Tongue (tissue), 2 donors: ENCODE measurements around the gene TMC1. TPM values are rescaled to one million over a fixed set of nuclear protein-coding genes. Genes with fewer than 3 reads are reported as not detected.
A peak's percentile ranks its signal among the peaks of the same experiment; 100 is the strongest.

ENCODE experiments used
- DNase-seq: peaks from one replicate; pipeline ENCODE4 v3.0.0-alpha.2; 2015
- total RNA-seq: library from RNA; depleted of rRNA; stranded (reverse); fragments of >200 nt; gene quantifications from one replicate; pipeline ENCODE4 v1.2.3, GENCODE V29; 2014

TMC1 gene
- total RNA-seq, 1 donor from 2014 or later, result 0.62 TPM

DNA sequence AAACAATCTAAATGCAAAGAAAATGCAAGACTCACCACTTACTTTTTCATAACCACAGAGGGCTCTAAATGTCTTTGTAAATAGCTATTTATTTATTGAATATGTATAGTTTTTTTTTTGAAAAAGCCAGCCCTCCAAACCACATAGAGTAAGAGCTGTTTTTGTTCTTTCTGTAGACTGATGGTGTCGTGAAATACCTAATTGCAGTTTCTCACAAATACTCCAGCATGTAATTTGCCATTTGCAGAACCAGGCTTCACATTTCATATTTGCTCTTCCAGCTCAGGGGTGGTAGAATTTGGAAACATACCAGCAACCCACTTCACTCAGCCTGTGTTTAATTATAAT, 159.8 kb downstream of the TMC1 start:
- peak; percentile 44 for DNase-seq

DNA sequence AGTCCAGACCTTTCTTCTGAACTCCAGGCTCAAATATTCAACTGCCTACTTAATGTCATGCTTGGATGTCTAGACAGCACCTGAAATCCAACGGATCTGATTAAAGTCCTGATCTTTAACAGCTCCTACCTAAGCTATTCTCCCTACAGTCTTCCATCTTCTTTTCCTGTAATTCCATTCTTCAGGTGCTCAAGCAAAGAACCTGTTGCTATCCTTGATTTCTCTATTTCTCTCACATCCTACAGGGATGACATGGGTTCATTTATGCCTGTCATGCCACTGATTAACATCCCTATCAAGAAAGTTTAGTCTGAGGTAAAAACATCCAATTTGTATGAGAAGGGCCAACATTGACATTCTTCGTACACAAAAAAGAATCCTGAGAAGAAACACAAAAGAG, 163.2 kb downstream of the TMC1 start:
- DNase-seq, result no peak

DNA sequence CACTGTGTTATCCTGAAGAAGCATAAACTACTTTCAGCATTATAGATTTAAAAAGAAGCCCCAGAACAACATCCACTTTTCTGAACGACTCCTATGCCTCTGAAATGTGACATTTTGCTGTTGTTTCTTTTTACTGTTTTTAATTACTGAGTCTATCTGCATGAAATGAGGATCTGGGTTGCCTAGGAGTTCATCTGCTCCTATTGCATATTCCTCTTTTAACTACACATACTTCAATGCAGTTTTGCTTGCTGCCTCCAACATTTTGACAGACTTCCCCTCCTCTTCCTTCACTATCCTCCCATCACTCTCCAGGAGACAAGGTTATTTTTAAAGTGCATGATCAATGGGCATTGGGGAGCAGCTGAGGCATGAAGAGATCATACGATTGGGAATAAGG, 164.5 kb downstream of the TMC1 start:
- DNase-seq, result no peak

DNA sequence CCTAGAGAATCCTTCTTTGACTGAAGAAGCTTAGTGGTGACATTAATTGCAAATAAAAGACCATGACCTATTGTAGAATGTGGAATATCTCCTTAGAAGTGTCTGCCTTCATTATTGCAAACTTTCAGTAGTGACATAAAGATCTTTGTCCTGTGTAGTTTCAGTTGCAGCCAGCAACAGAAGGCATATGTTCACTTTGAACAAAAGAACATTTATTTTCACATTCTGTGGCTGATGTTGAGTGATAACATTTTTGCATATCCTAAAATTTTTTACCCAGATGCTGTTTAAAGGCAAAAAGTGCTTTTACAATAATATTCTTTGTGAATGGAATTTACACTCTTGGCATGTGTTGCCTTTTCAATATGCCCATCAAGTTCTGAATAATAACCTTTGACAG, 165.9 kb downstream of the TMC1 start:
- peak; percentile 11 for DNase-seq

DNA sequence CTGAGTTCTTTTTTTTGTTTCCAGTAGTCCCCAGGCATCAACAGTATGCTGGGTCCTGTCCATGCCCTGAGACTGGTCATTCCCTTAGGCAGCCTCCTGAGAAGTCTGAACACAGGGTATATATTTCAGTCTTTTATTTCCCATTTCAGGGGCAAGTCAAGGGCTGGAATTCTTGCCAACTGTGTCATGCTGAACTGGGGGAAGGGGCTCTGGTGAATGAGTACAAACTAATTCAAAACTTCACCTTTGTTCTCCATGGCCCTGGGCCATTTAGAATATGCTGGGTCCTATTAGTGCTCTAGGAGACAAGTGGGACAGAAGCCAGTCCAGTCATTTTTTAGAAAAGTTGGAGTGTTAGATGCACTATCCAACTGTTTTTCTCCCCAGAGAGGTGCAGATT, 170.3 kb downstream of the TMC1 start:
- no peak for DNase-seq

DNA sequence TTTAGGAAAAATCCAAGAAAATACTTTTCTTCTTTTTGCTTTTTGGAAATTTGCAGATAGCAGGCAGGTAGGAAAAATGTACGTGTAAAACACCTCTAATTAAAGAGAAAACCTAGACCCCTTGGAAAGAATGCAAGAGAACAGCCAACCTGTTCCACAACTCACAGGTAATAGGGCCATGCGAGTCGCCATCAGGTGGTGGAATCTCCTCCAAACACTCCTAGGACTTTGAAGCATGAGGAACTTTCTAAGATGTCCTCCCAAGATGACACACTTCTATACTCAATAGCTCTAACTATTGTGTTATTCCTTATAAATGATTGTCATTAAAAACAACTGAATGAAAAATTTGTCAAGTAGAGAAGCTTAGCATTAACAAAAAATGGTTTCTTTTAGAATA, 174.0 kb downstream of the TMC1 start:
- DNase-seq, result no peak

DNA sequence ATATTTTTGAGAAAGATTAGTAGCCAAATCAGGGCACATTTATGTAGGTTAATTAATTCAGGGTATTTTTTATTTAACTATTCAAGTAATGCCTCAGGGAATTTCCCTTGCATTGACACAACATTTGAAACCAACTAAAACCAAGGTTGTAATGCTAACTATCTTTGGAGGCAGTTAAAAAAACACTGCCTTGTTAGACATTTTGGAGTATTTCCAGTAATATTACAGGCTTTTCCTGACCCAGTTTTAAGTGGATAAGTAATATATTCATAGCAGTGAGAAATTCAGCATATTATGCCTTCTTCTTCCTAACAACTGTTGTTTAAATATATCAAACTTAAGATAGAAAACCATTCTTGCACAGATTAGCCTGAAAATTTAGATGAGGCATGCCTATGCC, 175.1 kb downstream of the TMC1 start:
- DNase-seq, result no peak

DNA sequence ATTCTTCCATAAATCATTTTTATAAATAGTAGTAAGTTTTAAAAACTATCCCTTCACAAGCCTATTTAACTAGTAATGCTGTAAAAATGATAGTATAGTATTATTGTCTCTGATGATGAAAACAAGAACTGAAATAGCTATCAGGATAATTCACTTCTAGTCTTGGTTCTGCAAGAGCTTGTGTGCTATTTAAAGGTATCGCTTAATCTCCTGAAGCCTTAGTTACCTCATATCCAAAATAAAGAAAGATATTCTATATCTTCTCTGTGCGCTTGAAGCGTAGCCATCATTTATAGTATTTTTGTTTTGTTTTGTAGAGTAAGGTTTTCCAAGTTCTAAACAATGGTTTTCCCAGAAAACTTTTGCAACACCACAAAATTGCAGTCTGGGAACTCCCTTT, 180.1 kb downstream of the TMC1 start:
- DNase-seq, result no peak

DNA sequence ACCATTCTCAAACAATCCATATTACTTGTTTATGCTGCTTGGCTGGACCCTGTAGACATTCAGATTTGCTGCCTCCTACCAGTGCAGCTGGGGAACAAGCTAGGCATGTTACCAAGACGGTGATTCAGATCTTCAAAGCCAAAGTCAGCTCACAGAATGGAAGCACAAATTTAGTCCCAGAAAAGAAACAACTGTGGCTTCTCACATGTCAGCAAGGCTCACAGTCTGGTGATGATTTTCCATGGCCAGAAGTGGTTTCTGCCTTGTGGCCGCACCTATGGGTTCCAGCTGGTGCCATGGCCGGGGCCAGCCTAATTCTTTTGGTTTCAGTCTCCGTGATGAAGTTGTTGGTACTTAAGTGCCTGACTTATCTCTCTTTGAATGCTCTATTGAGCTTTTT, 182.2 kb downstream of the TMC1 start:
- DNase-seq, result peak; percentile 49

DNA sequence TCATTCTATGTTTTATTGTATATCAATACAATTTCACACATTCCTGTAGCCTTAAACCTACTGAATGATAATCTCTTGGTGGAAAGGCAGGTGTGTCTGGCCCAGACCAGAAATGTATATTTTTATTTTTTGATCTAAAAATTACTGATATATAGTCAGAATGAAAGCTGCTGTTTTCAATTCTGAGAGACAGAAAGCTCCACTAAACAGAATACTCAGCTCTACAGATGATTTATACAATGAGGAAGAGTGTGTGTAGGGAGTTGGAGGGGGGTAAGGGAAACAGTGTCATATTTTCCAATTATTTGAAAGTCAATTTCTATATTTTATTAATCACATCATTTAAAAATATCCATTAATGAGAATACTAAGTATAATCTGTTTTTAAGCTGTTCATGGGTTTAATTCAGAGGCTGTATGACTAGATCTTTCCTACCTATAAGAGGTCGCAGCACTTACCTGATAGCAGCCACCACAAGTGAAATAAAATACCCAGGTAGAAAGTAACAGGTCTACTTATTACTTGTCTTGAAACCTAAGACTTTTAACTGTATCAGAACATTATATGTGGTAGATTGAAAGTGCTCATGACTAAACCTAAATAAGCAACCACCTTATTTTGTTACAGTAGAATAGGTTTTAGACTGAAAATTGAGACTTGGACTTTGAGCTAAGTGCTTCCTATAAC, 183.4 kb downstream of the TMC1 start:
- DNase-seq, result no peak

DNA sequence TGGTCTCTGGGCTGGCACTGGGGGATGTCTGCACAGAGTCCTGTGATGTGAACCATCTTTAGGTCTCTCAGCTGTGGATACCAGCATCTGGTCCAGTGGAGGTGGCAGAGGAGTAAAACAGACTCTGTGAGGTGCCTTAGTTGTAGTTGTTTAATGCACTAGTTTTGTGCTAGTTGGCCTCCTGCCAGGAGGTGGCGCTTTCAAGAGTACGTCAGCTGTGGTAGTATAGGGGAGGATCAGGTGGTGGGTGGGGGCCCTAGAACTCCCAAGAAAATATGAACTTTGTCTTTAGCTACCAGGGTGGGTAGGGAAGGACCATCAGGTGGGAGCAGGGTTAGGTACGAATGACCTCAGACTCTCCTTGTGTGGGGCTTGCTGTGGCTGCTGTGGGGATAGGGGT, 197.1 kb downstream of the TMC1 start:
- DNase-seq, result no peak

DNA sequence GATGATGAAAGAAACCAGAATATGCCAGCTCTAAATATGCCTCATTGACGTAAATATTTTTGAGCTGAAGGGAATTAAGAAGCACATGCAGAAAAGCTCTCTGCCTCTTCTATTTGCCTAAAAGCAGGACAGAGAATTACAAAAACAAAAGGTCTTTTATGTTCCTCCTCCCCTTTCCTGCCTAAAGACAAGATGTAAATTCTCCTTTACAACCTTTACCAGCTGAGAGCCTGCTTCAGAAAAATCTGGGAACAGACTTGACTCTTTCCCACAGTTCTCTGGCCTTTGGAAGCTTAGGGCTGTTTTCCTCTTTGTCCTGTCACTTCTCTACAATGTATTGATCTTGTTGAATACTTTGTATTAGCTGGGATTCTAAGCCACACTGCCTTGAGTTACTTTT, 199.7 kb downstream of the TMC1 start:
- DNase-seq, result no peak

DNA sequence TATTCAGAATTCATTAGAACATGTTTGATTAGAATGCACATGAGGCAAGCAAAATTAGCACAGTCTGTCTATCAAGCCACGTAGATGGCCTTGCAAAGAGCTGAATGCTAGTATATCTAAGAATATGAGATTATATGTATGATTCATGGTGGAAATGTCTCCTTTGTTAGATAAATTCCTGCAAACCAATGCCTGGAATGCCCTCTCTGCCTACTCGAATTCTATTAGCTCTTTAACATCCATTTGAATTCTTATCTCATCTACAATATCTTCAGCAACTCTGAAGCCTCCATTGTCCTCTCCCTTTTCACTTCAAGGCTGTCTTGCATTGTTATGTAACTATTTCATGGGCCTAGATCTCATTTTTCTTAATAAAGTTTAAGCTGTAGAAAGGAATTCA, 205.5 kb downstream of the TMC1 start:
- no peak for DNase-seq

DNA sequence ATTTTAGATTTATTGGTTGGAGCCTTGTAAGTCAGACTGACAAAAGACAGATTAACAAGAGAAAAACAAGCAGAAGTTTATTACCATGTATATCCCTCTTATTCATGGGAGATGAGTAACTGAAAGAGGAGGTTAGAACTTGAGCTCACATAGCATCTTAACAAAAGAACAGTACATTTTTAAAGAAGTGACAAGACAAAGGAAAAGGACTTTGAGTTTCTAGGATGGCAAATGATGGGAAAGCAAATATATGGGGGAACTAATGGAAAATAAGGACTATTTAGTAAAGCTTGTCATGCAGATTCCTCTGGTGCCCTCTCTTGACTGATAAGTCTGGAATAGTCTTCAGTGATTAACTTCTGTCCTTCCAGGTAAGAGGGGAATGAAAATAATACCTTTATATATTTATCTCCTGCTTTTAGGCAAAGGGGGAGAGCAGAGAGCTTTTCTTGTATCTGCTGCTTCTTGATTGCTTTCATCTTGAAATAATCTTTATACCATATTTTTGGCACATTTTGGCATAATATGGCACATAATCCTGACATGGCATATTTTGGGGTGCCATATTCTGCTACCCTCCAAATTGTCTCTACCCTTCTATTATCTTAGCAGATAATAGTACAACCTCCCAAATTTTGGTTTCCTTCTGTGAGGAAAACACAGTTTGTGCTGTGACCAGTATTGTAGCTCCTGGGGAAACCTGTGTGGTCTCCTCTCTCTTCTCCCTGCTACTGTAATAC, 206.8 kb downstream of the TMC1 start:
- DNase-seq, result no peak

DNA sequence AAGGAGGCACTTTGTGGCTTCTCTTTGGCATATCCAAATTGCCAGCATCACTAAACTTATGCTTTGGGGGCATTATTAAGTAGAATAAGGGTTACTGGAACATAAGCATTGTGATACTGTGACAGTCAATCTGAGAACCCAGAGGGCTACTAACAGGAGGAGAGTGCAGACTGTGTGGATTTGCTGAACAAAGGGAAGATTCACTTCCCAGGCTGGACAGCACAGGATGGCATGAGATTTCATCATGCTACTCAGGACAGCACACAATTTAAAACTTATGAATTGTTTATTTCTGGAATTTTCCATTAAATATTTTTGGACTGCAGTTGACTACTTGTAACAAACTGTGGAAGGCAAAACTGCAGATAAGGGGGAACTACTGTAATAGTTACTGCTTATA, 212.5 kb downstream of the TMC1 start:
- no peak for DNase-seq

DNA sequence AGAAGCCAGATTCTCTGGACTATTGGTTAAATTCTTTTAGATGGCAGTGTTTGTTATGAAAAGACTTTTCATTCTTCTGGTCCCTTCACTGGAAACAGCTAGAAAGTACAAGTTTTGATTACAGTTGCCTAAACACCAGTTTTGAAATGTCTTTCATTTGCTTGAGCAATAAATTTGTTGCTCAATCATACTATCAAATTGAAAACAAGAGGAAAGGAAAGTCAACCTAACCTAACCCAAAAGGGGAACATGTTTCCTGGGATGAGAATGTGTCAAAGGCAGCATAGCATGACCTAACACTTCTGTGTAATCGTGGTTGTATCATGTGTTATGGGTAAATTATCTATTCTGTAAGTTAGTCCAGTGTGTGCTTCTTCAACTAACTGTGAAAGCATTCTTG, 213.2 kb downstream of the TMC1 start:
- no peak for DNase-seq

DNA sequence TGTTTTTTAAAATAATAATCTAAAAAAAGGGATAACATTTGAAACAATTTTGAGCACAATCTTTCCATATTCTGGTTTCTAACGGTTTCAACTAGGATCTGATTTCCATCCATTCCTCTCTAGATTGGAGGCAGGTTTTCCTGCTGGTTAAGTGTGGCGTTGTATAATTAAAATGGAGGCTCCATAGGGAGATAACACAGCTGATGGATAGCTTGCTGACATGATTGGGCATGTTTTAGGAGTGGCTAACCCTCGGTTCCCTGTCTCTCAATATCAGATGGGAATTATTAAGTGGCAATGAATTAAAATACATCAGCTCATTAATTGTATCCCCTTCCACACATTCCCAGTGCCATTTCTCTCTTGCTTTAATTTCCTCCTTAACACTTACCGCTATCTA, 222.4 kb downstream of the TMC1 start:
- no peak for DNase-seq

DNA sequence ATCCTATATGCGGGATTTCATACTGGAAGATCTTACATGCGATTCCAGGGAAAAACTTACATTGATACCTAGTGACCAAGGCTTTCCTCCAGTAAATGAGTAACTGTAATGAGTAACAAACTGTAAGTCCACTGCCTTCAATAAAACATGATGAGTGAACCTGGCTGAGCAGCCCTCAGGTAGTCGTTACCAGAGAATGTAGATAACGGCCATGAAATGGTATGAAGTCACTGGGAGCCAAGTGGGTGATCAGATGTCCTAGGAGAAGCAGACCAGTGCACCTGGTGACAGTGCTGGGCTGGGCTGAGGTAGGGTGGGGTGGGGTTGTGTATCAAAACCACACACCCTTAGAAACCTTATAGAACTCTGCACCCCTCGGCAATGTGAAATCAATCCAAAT, 227.9 kb downstream of the TMC1 start:
- DNase-seq, result no peak

DNA sequence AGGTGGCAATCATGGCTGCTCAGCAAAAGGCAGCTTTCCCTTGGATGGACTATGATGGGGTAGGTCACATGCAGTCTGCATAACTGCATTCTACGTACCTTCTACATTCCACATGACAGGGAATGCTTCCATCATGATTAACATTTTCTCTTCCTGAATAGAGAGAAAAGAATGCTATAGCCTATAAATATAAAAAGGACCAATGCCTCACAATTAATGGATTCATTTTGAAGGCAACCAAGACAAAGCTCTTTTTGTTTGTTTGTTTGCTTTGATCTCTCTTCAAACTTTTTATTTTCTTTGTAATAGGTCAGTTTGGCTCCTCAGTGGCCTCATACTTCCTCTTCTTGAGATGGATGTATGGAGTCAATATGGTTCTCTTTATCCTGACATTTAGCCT, 230.1 kb downstream of the TMC1 start:
- no peak for DNase-seq

DNA sequence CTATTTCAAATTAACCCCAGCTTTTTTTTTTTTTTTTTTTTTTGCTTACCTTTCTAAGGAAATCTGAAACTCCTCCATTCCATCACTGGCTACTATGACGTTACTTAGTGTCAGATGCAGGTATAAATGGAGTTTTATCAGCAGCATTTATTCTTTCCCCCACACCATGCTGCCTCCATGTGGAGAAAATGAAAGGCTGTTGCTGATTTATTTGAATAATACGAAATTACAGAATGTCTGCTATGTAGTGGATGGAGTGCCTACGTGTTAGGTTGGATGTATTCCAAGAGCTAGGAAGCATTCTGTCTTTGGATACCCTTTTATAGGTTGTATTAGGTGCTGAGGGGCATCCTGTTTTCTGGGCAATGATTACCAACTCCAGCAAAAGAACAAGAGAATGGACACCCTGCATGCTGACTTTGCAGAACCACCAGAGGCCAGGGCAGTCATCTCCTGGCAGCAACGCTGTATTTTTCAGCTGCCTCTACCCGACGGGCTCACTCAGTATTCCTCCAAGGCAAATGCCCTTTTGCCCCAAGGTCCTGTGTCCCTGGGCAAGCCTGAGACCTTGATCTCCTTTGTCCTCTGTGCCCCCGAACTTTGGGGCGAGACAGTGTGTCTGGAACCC, 232.0 kb downstream of the TMC1 start:
- peak; percentile 25 for DNase-seq

DNA sequence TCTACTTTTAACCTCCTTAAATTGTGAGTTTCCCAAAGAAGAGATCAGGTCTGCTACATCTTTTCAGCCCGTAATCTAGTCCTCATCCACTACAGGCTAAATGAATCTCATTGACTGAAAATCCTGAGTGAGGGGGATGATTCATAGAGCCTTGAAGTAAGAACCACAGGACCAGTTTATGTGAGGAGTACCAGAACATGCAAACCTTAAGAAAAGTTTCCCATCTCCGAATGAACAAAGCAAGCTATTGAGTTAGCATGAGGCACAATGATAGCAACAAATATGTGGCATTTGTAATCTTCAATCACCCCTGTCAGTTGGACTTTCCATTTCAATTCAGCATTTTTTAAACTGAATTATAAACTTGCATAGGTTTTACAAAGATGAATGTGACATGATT, 234.4 kb downstream of the TMC1 start:
- no peak for DNase-seq

DNA sequence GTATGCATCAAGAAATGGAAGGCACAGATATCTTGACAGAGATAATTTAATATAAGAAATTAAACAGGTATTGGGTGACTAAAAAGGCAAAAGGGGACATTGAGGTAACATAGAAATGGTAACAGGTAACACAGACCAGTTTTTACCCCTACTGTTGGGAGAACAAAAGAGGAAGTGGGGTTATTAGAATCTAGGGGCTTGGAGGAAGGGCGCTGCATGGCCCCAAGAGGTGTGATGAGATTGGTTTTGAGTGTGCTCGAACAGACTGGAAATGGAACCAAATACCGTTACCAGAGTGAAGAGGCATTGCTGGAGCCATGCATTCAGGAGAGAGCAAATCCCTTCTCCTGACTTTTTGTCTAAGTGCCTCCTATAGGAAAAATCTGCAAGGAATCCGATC, 237.5 kb downstream of the TMC1 start:
- no peak for DNase-seq

DNA sequence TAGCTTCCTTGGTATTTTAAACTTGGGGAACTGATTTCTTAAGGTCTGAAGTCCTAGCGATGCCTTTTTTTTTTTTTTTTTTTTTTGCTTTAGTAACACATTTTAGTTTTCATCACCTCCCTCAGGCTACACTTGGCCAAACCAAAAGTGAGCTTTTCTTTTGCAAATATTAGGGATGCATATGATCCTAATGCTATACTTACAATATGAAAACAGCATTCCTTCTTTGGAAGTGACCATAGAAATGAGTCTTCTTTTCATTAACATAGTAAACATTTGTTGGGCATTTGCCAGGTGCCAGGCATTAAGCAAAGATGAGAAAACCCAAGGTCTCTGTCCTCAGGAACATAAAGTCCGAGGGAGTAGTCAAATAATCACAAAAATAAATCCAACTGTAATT, 241.6 kb downstream of the TMC1 start:
- DNase-seq, result no peak

DNA sequence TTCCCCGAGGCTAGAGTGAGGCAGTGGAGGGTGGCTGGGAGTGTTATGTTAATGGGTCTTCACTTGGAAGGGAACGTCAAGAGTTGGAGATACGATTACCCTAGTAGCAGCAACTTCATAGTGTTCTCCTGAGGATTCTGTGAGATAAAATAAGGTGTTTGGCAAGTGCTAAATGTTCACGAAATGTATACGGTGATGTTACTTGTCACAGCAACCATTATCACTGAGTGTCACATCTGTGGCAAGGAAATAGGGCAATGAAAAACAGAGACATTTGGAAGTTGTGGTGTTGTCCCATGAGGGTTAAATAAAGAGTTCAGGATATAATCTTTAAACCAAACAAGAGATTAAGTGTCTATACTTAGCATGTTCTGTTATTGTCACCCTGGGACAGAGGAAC, 248.1 kb downstream of the TMC1 start:
- no peak for DNase-seq
